Astrocyte (in vitro differentiated cells and primary cell): ENCODE measurements around the gene PDGFA.

Experiments
- EZH2 ChIP-seq: IDR thresholded peaks from 2 replicates; pipeline ENCODE4 v1.6.1; 2012; ENCODE audit warnings: mild to moderate bottlenecking, low read length, inconsistent platforms; ENCODE audit not compliant: insufficient read depth
- TF ChIP-seq, protein P1 (sequence below): IDR thresholded peaks from 2 replicates; pipeline ENCODE4 v1.5.1; 2011; ENCODE audit warnings: low read depth, mild to moderate bottlenecking, inconsistent platforms, low read length, moderate library complexity; ENCODE audit not compliant: insufficient read depth

DNA sequence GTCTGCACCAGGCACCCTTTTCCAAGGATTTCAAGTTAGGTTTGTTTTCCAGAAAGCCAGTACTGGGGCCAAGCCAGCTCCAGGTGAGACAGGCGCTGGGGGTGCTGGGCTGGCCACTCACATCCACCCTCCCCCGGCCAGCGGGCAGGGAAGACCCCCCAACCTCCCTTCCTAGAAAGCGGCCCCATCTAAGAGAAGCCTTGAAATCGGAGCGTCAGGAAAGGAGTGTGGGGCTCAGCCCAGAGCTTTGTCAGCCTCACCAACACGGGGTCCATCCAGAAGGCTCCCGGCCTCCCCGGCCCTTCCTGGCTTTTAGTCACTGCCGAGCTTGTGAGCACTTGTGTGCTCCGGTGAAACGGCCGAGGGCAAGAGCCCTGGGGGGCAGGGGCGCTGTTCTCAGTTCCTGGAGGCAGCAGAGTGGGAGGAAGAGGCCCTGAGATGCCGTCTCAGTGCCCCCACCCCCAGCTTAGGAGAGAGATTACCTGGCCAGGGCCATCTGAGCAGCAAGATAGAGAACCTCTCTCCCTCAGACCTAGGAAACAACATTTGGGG is 39.6 kb downstream of the PDGFA start:
- TF ChIP-seq, protein P1, sequence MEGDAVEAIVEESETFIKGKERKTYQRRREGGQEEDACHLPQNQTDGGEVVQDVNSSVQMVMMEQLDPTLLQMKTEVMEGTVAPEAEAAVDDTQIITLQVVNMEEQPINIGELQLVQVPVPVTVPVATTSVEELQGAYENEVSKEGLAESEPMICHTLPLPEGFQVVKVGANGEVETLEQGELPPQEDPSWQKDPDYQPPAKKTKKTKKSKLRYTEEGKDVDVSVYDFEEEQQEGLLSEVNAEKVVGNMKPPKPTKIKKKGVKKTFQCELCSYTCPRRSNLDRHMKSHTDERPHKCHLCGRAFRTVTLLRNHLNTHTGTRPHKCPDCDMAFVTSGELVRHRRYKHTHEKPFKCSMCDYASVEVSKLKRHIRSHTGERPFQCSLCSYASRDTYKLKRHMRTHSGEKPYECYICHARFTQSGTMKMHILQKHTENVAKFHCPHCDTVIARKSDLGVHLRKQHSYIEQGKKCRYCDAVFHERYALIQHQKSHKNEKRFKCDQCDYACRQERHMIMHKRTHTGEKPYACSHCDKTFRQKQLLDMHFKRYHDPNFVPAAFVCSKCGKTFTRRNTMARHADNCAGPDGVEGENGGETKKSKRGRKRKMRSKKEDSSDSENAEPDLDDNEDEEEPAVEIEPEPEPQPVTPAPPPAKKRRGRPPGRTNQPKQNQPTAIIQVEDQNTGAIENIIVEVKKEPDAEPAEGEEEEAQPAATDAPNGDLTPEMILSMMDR: no peak
- no peak for TF ChIP-seq EZH2
